Endothelial cell of umbilical vein (primary cell): ENCODE data around the gene CAPN12. TPM values are rescaled to one million over a fixed set of nuclear protein-coding genes. Genes with fewer than 3 reads are reported as not detected.

Experiments used
- BruUV-seq: library from RNA; stranded (reverse); fragments of 400-500 nt; replicated peaks from 2 replicates; lab custom pipeline; 2021; lab: Mats Ljungman, UMichigan
- CTCF ChIA-PET: fragments of 300-600, 350-600 bp; sonication (Branson Sonifier 250); formaldehyde crosslinking; loops from one replicate; lab custom pipeline; 2021; ENCODE audit warnings: antibody characterized with exemption, inconsistent platforms; lab: Charles Lee
- POLR2A ChIA-PET: fragments of 300-600, 350-600 bp; sonication (Branson Sonifier 250); formaldehyde crosslinking; loops from one replicate; lab custom pipeline; 2021; ENCODE audit warnings: antibody characterized with exemption, inconsistent platforms; lab: Charles Lee
- DNase-seq: peaks from one replicate; pipeline ENCODE4 v3.0.0-alpha.2; 2011; ENCODE audit warnings: low read depth, low spot score
- FAIRE-seq: peaks from 2 replicates; lab custom pipeline; 2011; peaks lifted over from hg19 to GRCh38; lab: Jason Lieb, UNC
- H2AFZ ChIP-seq: 2 replicates; pipeline ENCODE4 v1.6.0; 2012; ENCODE audit warnings: low read depth, low read length, control low read depth, inconsistent platforms
- H3K27ac ChIP-seq: 2 replicates; pipeline ENCODE4 v1.5.1; 2011; ENCODE audit warnings: low read depth, mild to moderate bottlenecking, control low read depth, low read length, moderate library complexity; ENCODE audit not compliant: insufficient read depth
- H3K27me3 ChIP-seq, 2 experiments: 2 replicates each; pipeline versions ENCODE4 v1.6.0 to v1.6.1; 2011; ENCODE audit warnings: low read length in 2 of 2, mixed read lengths in 1 of 2; ENCODE audit not compliant: control insufficient read depth in 2 of 2, insufficient read depth in 2 of 2
- H3K36me3 ChIP-seq, 2 experiments: 2 replicates in 1 of 2; 3 replicates in 1 of 2; pipeline ENCODE4 v1.5.1; 2011; ENCODE audit warnings: low read length in 2 of 2, mild to moderate bottlenecking in 1 of 2, moderate library complexity in 1 of 2; ENCODE audit not compliant: control insufficient read depth in 2 of 2, insufficient read depth in 2 of 2; ENCODE audit errors: extremely low read depth in 1 of 2
- H3K4me1 ChIP-seq: 3 replicates; pipeline ENCODE4 v1.5.1; 2011; ENCODE audit warnings: mild to moderate bottlenecking, low read length; ENCODE audit not compliant: control insufficient read depth, insufficient read depth; ENCODE audit errors: extremely low read depth
- H3K4me2 ChIP-seq: 2 replicates; pipeline ENCODE4 v1.6.1; 2011; ENCODE audit warnings: low read length, control low read depth, mixed read lengths; ENCODE audit not compliant: insufficient read depth
- H3K4me3 ChIP-seq, 3 experiments: fragments of 200-600 bp in 1 of 3; sonication (generic), shearing (Covaris generic) in 1 of 3; replicated peaks in 1 of 3; 2 replicates each; pipeline ENCODE4 v1.5.1; 2011 to 2016; ENCODE audit warnings: control low read depth in 3 of 3, low read length in 3 of 3, mild to moderate bottlenecking in 2 of 3, inconsistent platforms in 1 of 3, low read depth in 1 of 3, moderate library complexity in 1 of 3; ENCODE audit not compliant: insufficient read depth in 1 of 3
- H3K79me2 ChIP-seq: 2 replicates; pipeline ENCODE4 v1.6.0; 2012; ENCODE audit warnings: low read length, inconsistent platforms; ENCODE audit not compliant: control insufficient read depth, insufficient read depth
- H3K9ac ChIP-seq: replicated peaks from 2 replicates; pipeline ENCODE3; 2011; ENCODE audit warnings: low read length, control low read depth; ENCODE audit not compliant: insufficient read depth; ENCODE audit errors: extremely low read depth
- H3K9me1 ChIP-seq: replicated peaks from 3 replicates; pipeline ENCODE4 v1.6.0; 2011; ENCODE audit warnings: mild to moderate bottlenecking, low read length; ENCODE audit not compliant: control insufficient read depth, insufficient read depth; ENCODE audit errors: extremely low read depth
- H3K9me3 ChIP-seq: replicated peaks from 2 replicates; pipeline ENCODE4 v1.5.1; 2012; ENCODE audit warnings: low read length, inconsistent platforms; ENCODE audit not compliant: control insufficient read depth, insufficient read depth
- H4K20me1 ChIP-seq: replicated peaks from 2 replicates; pipeline ENCODE3; 2011; ENCODE audit warnings: mild to moderate bottlenecking, low read length; ENCODE audit not compliant: control insufficient read depth, insufficient read depth; ENCODE audit errors: extremely low read depth
- CTCF ChIP-seq, 2 donors: IDR thresholded peaks; 1 replicate in 1 of 2; 2 replicates in 1 of 2; pipeline ENCODE4 v1.5.1; 2011; ENCODE audit warnings: low read length in 2 of 2, mild to moderate bottlenecking in 2 of 2, moderate library complexity in 2 of 2, control low read depth in 1 of 2, inconsistent platforms in 1 of 2, low read depth in 1 of 2; ENCODE audit not compliant: insufficient read depth in 1 of 2; ENCODE audit errors: extremely low read depth in 1 of 2
- EZH2 ChIP-seq: IDR thresholded peaks from 2 replicates; pipeline ENCODE4 v1.6.1; 2012; ENCODE audit warnings: borderline replicate concordance, low read depth, mild to moderate bottlenecking, moderate library complexity, low read length, inconsistent platforms; ENCODE audit not compliant: severe bottlenecking
- FOS ChIP-seq: IDR thresholded peaks from 2 replicates; pipeline ENCODE4 v1.6.1; 2011; ENCODE audit warnings: mild to moderate bottlenecking, low read length, moderate library complexity, borderline replicate concordance; ENCODE audit not compliant: insufficient read depth
- GATA2 ChIP-seq: IDR thresholded peaks from 2 replicates; pipeline ENCODE4 v1.7.0; 2011; ENCODE audit warnings: low read depth, mild to moderate bottlenecking, moderate library complexity, mixed read lengths, low read length; ENCODE audit not compliant: insufficient read length, insufficient read depth
- JUN ChIP-seq: IDR thresholded peaks from 2 replicates; pipeline ENCODE4 v1.6.1; 2011; ENCODE audit warnings: borderline replicate concordance, low read depth; ENCODE audit not compliant: insufficient read length, insufficient read depth
- MAX ChIP-seq: IDR thresholded peaks from 2 replicates; pipeline ENCODE4 v1.6.1; 2011; ENCODE audit not compliant: insufficient read depth, insufficient read length
- MYC ChIP-seq: IDR thresholded peaks from one replicate; pipeline ENCODE4 v1.6.1; 2011; ENCODE audit warnings: mild to moderate bottlenecking, low read depth, low read length
- POLR2A ChIP-seq: IDR thresholded peaks from 2 replicates; pipeline ENCODE4 v1.6.1; 2012; ENCODE audit warnings: low read depth, mild to moderate bottlenecking, control low read depth, low read length
- POLR2AphosphoS5 ChIP-seq: IDR thresholded peaks from 2 replicates; pipeline ENCODE4 v1.6.1; 2012; ENCODE audit warnings: low read depth, mild to moderate bottlenecking, control low read depth, low read length, moderate library complexity; ENCODE audit not compliant: insufficient read depth
- dilution Hi-C: fragments of 300-500 bp; cut with MboI; formaldehyde crosslinking; loops from one replicate; pipeline ENCODE4 v1.15.0; 2019; ENCODE audit warnings: low sequenced_read_pairs; ENCODE audit not compliant: extremely low pct_ligation_motif_present
- intact Hi-C: fragments of 100-400 bp; cut with micrococcal nuclease; formaldehyde crosslinking; loops from one replicate; pipeline ENCODE4 v1.10.0; 2022
- polyA plus RNA-seq, 4 experiments: library from polyadenylated mRNA; depleted of rRNA in 3 of 4; stranded (reverse) in 3 of 4; unstranded in 1 of 4; fragments of >200 nt; gene quantifications; 2 replicates each; pipeline versions ENCODE4 v1.2.1 to v1.2.3, GENCODE V29; 2011 to 2012; ENCODE audit warnings: missing spikeins in 1 of 4
- total RNA-seq: library from RNA; stranded (reverse); gene quantifications from 2 replicates; pipeline ENCODE4 v1.2.3, GENCODE V29; 2021

The CAPN12 gene
- total and polyA plus RNA-seq, 2 donors (not counting 3 experiments of a cell fraction or from before 2014, with no cell fraction given), result 0.35 TPM; not detected in 1

GRCh38 chr19:38714354-38714778 lies 29.9 kb downstream of the CAPN12 start:
- CTCF ChIA-PET, result interaction anchor here (1.0 kb wide), 1 partner anchor 80 kb away, joined by 3 read pairs; no protein-coding TSS in a partner anchor
- DNase-seq (no peak), FAIRE-seq (no peak)
- no peaks in the 10 kb centered on the region for H4K20me1 ChIP-seq
- no peak overlapping the region for H3K9ac ChIP-seq
- H3K27ac ChIP-seq, result no peak overlapping the region
- no peak overlapping the region for H3K4me2 ChIP-seq
- no peak overlapping the region for H3K4me3 ChIP-seq
- no peaks in the 10 kb centered on the region for H3K9me1 ChIP-seq
- dilution Hi-C loops, result no loop called here
- H3K79me2 ChIP-seq, result peaks cover 11% of the 10 kb centered on the region
- no peaks in the 10 kb centered on the region for H3K4me1 ChIP-seq
- no peak overlapping the region for H2AFZ ChIP-seq
- POLR2A ChIA-PET, result no interaction called here
- H3K27me3 ChIP-seq, result no peaks in the 10 kb centered on the region
- no peaks in the 10 kb centered on the region for H3K9me3 ChIP-seq
- TF ChIP-seq FOS (no peak), MAX (no peak), EZH2 (no peak), JUN (no peak), POLR2AphosphoS5 (no peak), CTCF (IDR thresholded peaks at IDR 0.05; ENCODE audit: extremely low read depth in 1 of 2, insufficient read depth in 1 of 2, low read depth in 1 of 2, low read length in 2 of 2) (no peak), MYC (no peak), GATA2 (no peak), POLR2A (no peak)
- intact Hi-C loops, result no loop called here
- peaks cover 36 to 80% of the 10 kb centered on the region in 2 experiments for H3K36me3 ChIP-seq
- no TSS peak for BruUV-seq
